Measurements from ENCODE around the gene ID4. TPM values are rescaled to one million over a fixed set of nuclear protein-coding genes. Genes with fewer than 3 reads are reported as not detected.
A peak's percentile ranks its signal among the peaks of the same experiment; 100 is the strongest.

The ID4 gene
- total and polyA plus RNA-seq, 7 donors: 4.2 to 9.1 (median 5.3) TPM

- intact Hi-C loops (cut with DNase I): no loop called here
- peaks cover 0 to 2% (median under 1%) of the 10 kb centered on the region in 4 donors for H3K4me1 ChIP-seq
- H3K27me3 ChIP-seq: no peaks in the 10 kb centered on the region
- WGBS, 2 donors: 42 to 63% methylated on average over 2 of the region's 2 CpGs
- H3K27ac ChIP-seq: no peak overlapping the region
- H3K36me3 ChIP-seq: no peaks in the 10 kb centered on the region
- H3K4me3 ChIP-seq: no peak overlapping the region
- TF ChIP-seq POLR2A (IDR thresholded peaks at IDR 0.05) (no peak), POLR2AphosphoS5 (IDR thresholded peaks at IDR 0.05) (no peak)
- no peak for DNase-seq
- peaks cover 0 to 4% (median 0%) of the 10 kb centered on the region in 4 donors for H3K9me3 ChIP-seq
Measured at GRCh38 chr6:19796452-19796851, 40.7 kb upstream of the ID4 start.

GRCh38 chr6:19798362-19798761 lies 38.8 kb upstream of the ID4 start:
- WGBS, 2 donors: 82 to 84% methylated on average over 1 of the region's 1 CpG
- Histone ChIP-seq H3K27me3 (no peaks in the 10 kb centered on the region), H3K4me1 (peaks cover 0 to 4% (median under 1%) of the 10 kb centered on the region in 4 donors), H3K27ac (no peak overlapping the region), H3K9me3 (peaks cover 0 to 4% (median 0%) of the 10 kb centered on the region in 4 donors), H3K36me3 (no peaks in the 10 kb centered on the region), H3K4me3 (no peak overlapping the region)
- no peak for DNase-seq
- TF ChIP-seq CTCF (IDR thresholded peaks at IDR 0.05) (no peak), EP300 (IDR thresholded peaks at IDR 0.05) (no peak), POLR2AphosphoS5 (IDR thresholded peaks at IDR 0.05) (no peak), POLR2A (IDR thresholded peaks at IDR 0.05) (no peak)
- intact Hi-C loops (cut with DNase I): no loop called here

- intact Hi-C loops (cut with DNase I): no loop called here
- no peak overlapping the region for H3K4me3 ChIP-seq
- H3K27me3 ChIP-seq: no peaks in the 10 kb centered on the region
- H3K9me3 ChIP-seq: no peaks in the 10 kb centered on the region
- H3K4me1 ChIP-seq: peaks cover 0 to 21% (median 17%) of the 10 kb centered on the region in 4 donors
- DNase-seq: no peak
- WGBS, 2 donors: 20 to 65% methylated on average over 6 of the region's 6 CpGs
- TF ChIP-seq POLR2A (IDR thresholded peaks at IDR 0.05): no peak
- no peak for TF ChIP-seq EP300 (IDR thresholded peaks at IDR 0.05)
- TF ChIP-seq POLR2AphosphoS5 (IDR thresholded peaks at IDR 0.05): no peak
- no peak for TF ChIP-seq CTCF (IDR thresholded peaks at IDR 0.05)
- H3K27ac ChIP-seq: peak overlapping the region in 1 of 4 donors; percentile 95
- H3K36me3 ChIP-seq: no peaks in the 10 kb centered on the region
Measured at GRCh38 chr6:19802656-19803055, 34.5 kb upstream of the ID4 start.

GRCh38 chr6:19803331-19804204 lies 33.6 kb upstream of the ID4 start:
- no peaks in the 10 kb centered on the region for H3K9me3 ChIP-seq
- no peaks in the 10 kb centered on the region for H3K36me3 ChIP-seq
- DNase-seq: no peak
- peak overlapping the region; percentile 42 to 66 (median 64) for H3K4me3 ChIP-seq
- 32 to 42% methylated on average over 9 of the region's 9 CpGs for WGBS, 2 donors
- peak overlapping the region; percentile 95 to 96 (median 95) for H3K27ac ChIP-seq
- H3K27me3 ChIP-seq: no peaks in the 10 kb centered on the region
- intact Hi-C loops (cut with DNase I): loop anchor here (1.0 kb wide), 1 partner anchor 34 kb away; the partner anchor contains the start of gene ID4
- H3K4me1 ChIP-seq: peaks cover 0 to 21% (median 17%) of the 10 kb centered on the region in 4 donors
- no peak for TF ChIP-seq CTCF (IDR thresholded peaks at IDR 0.05)
- peak in 3 of 4 donors; percentile 8 to 26 (median 23) for TF ChIP-seq POLR2AphosphoS5 (IDR thresholded peaks at IDR 0.05)
